GM10847 (cell line): ENCODE data around the gene VPS45.

Experiments
- POLR2A ChIP-seq: IDR thresholded peaks from 2 replicates; pipeline ENCODE4 v1.6.1; 2011; ENCODE audit not compliant: insufficient read length; ENCODE audit errors: extremely low read depth

The VPS45 gene

DNA sequence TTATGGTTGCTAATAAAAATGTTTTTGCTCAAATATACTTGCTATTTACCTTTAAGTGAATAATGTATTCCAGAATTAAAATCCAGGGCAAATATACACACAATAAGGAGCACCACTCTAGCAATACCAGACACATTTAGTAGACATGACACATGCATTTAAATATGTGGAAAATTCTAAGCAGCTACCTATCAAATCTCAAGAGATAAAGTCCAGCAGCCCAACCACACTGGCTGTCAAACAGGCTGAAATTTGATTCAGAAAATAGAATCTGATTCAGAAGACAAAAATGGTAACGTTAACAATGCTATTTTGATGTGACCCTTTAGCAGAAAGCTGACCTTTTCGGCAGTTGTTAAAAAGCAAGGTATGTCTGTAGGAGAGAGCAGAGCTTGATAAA, 124.4 kb downstream of the VPS45 start:
- no peak for TF ChIP-seq POLR2A

DNA sequence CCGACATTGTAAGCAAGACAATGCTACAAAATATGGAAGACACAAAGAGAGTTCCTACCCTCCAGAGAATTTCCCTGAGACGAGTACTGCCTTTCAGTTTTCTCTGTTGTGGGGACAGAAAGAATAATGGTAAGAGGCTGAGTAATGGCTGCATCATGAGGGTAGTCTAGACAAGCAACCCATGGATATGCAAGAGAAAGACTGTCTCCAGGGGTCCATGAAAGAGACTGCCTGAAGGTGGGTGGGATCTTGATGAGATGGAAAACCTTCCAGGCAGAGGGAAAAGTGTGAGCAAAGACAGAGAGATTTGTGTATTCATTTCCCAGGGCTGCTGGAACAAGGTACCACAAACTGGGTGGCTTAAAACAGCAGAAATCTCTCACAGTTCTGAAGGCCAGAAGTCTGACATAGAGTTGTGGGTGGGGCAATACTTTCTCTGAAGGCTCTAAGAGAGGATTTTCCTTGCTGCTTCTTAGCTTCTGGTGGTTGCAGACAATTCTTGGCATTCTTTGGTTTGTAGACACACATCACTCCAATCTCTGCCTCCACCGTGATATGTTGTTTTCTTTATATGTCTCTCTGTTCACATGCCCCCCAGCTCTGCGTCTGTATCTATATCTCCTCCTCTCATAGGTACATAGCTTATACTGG, 126.9 kb downstream of the VPS45 start:
- no peak for TF ChIP-seq POLR2A
